ENCODE measurements around the gene BCL2.

BCL2 gene

DNA sequence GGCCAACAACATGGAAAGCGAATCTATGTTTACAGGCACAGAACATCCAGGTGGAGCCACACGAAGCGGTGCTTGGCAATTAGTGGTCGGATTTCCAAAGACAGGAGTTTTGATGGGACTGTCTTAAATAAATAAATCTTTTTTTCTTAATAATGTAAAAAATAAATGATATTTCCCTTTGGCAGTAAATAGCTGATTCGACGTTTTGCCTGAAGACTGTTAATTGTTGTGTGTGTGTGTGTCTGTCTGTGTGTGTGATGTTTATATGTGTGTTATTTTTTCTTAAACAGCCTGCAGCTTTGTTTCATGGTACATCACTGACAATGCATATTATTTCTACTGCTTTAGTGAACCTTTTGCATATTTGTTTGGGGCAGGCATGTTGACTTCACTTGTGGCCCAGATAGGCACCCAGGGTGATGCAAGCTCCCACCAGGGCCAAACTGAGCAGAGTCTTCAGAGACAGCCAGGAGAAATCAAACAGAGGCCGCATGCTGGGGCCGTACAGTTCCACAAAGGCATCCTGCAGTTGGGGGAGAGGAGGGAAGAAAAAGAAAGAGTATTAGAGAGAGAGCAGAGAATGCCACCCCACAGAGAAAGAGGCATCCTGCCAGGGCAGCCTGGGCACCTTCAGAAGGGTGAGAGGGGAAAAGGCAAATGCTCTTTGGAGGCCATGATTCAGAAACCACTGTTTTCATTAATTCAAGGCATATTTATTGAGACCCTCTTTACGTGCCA is 191.2 kb downstream of the BCL2 start:
- H3K4me3 ChIP-seq (ENCODE audit: low read length): no peak overlapping the region
- no peak overlapping the region for H2AFZ ChIP-seq (ENCODE audit: low read depth, low read length)
- H3K27me3 ChIP-seq (ENCODE audit: low read depth, low read length): no peaks in the 10 kb centered on the region
- H4K20me1 ChIP-seq (ENCODE audit: insufficient read depth, low read length): peaks cover 48% of the 10 kb centered on the region
- H3K27ac ChIP-seq (ENCODE audit: low read length): no peak overlapping the region
- peaks cover 40% of the 10 kb centered on the region for H3K79me2 ChIP-seq (ENCODE audit: low read length)
- no peak overlapping the region for H3K9ac ChIP-seq (ENCODE audit: low read length)
- H3K4me1 ChIP-seq (ENCODE audit: low read length): peaks cover 23% of the 10 kb centered on the region
- no peak overlapping the region for H3K4me2 ChIP-seq (ENCODE audit: low read length)
- no peaks in the 10 kb centered on the region for H3K9me3 ChIP-seq (ENCODE audit: insufficient read depth, low read length)
- H3K36me3 ChIP-seq (replicated peaks; ENCODE audit: low read depth, low read length): peaks cover 42% of the 10 kb centered on the region
- TF ChIP-seq EZH2phosphoT487 (IDR thresholded peaks at IDR 0.05; ENCODE audit: low read depth): no peak
- TF ChIP-seq, protein P1, sequence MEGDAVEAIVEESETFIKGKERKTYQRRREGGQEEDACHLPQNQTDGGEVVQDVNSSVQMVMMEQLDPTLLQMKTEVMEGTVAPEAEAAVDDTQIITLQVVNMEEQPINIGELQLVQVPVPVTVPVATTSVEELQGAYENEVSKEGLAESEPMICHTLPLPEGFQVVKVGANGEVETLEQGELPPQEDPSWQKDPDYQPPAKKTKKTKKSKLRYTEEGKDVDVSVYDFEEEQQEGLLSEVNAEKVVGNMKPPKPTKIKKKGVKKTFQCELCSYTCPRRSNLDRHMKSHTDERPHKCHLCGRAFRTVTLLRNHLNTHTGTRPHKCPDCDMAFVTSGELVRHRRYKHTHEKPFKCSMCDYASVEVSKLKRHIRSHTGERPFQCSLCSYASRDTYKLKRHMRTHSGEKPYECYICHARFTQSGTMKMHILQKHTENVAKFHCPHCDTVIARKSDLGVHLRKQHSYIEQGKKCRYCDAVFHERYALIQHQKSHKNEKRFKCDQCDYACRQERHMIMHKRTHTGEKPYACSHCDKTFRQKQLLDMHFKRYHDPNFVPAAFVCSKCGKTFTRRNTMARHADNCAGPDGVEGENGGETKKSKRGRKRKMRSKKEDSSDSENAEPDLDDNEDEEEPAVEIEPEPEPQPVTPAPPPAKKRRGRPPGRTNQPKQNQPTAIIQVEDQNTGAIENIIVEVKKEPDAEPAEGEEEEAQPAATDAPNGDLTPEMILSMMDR (IDR thresholded peaks at IDR 0.05; ENCODE audit: low read depth, low read length): no peak

DNA sequence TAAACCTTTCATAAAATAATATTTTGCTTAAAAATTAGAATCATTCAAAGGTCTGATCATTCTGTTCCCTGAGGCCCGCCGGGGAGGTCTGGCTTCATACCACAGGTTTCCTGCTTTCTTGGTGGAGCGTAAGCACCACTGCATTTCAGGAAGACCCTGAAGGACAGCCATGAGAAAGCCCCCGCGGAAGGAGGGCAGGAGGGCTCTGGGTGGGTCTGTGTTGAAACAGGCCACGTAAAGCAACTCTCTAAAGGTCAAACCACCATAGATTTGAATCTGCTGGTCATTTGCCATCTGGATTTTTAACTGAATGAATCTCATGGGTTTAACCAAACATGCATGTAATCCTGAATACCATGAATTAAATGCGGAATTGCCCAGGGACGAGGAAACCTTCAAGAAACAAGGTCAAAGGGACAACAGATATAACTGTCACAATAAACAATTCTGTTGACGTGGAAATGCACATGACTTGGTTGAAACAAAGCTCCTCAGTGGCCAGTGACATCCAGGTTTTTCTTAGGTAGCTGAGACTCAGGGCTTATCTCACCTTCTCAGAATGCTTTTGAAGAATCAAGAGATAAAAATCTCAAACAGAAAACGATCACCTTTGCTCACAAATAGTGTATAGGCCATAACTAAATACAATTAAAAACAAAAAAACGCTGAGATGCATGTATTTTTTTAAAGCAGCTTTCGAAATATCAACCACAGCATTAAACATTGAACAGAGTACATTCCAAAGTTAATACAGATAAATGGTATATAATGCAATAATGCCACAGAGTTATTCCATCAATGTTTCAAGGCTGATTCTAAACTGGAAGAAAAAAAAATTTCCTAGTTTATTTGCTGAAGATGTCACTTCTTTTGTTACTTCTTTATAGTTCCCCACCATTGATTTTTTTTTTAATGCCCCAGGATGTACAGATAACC is 193.2 kb downstream of the BCL2 start:
- TF ChIP-seq, protein P1 (IDR thresholded peaks at IDR 0.05; ENCODE audit: low read depth, low read length): no peak
- Histone ChIP-seq H3K4me1 (ENCODE audit: low read length) (peaks cover 7% of the 10 kb centered on the region), H3K9ac (ENCODE audit: low read length) (no peak overlapping the region), H3K36me3 (replicated peaks; ENCODE audit: low read depth, low read length) (peaks cover 54% of the 10 kb centered on the region), H3K4me3 (ENCODE audit: low read length) (no peak overlapping the region), H3K4me2 (ENCODE audit: low read length) (no peak overlapping the region), H2AFZ (ENCODE audit: low read depth, low read length) (no peak overlapping the region), H3K27me3 (ENCODE audit: low read depth, low read length) (no peaks in the 10 kb centered on the region), H4K20me1 (ENCODE audit: insufficient read depth, low read length) (peaks cover 32% of the 10 kb centered on the region), H3K27ac (ENCODE audit: low read length) (no peak overlapping the region), H3K9me3 (ENCODE audit: insufficient read depth, low read length) (no peaks in the 10 kb centered on the region), H3K79me2 (ENCODE audit: low read length) (peaks cover 20% of the 10 kb centered on the region)

DNA sequence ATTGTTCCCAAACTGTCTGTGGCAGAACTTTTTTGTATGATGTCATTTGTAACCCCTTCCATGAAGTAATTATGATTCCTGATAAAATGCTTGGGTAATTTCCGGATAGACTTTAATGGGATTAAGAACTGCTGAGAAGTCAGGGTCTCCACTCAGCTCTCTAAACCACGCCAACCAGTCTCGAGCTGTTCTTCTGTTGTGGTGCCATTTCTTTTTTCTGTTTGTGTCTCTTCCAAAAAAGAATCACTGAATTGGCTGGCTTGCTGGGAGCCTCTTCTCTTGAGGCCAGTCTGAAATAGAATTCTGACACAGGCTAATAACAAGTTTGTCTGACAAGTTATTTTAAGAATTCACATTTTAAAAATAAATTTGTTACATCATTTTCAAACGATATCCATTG is 198.9 kb downstream of the BCL2 start:
- Histone ChIP-seq H3K4me2 (ENCODE audit: low read length) (no peak overlapping the region), H3K27me3 (ENCODE audit: low read depth, low read length) (peaks cover 8% of the 10 kb centered on the region), H4K20me1 (ENCODE audit: insufficient read depth, low read length) (no peaks in the 10 kb centered on the region), H3K4me3 (ENCODE audit: low read length) (no peak overlapping the region), H3K9ac (ENCODE audit: low read length) (no peak overlapping the region), H3K27ac (ENCODE audit: low read length) (no peak overlapping the region), H3K9me3 (ENCODE audit: insufficient read depth, low read length) (no peaks in the 10 kb centered on the region), H3K79me2 (ENCODE audit: low read length) (no peaks in the 10 kb centered on the region), H3K36me3 (replicated peaks; ENCODE audit: low read depth, low read length) (peaks cover 26% of the 10 kb centered on the region), H3K4me1 (ENCODE audit: low read length) (peaks cover 11% of the 10 kb centered on the region), H2AFZ (ENCODE audit: low read depth, low read length) (no peak overlapping the region)
- TF ChIP-seq, protein P1 (IDR thresholded peaks at IDR 0.05; ENCODE audit: low read depth, low read length): no peak
- TF ChIP-seq EZH2phosphoT487 (IDR thresholded peaks at IDR 0.05; ENCODE audit: low read depth): no peak

DNA sequence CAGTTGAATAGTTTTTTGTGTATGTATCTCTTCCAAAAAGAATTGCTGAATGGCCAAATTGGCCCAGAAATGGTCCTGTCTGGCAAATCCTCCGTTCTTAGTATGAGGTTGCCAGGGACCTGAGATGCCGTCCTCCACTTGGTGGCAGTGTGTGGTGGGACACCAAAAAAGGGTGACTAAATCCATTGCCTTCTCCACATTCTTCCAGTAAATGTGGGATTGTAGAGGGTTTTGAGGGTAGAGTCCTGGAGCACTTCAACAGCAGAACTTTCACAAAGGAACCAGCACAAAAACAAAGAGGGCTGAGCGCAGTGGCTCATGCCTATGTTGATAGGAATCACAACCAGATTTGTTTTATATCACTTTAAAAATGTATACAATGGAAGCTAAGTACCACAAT is 199.9 kb downstream of the BCL2 start:
- Histone ChIP-seq H3K4me2 (ENCODE audit: low read length) (no peak overlapping the region), H3K9ac (ENCODE audit: low read length) (no peak overlapping the region), H3K79me2 (ENCODE audit: low read length) (no peaks in the 10 kb centered on the region), H3K27me3 (ENCODE audit: low read depth, low read length) (peaks cover 10% of the 10 kb centered on the region), H3K9me3 (ENCODE audit: insufficient read depth, low read length) (no peaks in the 10 kb centered on the region), H3K27ac (ENCODE audit: low read length) (no peak overlapping the region), H4K20me1 (ENCODE audit: insufficient read depth, low read length) (no peaks in the 10 kb centered on the region), H3K4me1 (ENCODE audit: low read length) (peaks cover 11% of the 10 kb centered on the region), H3K36me3 (replicated peaks; ENCODE audit: low read depth, low read length) (peaks cover 21% of the 10 kb centered on the region), H2AFZ (ENCODE audit: low read depth, low read length) (no peak overlapping the region), H3K4me3 (ENCODE audit: low read length) (no peak overlapping the region)
- TF ChIP-seq EZH2phosphoT487 (IDR thresholded peaks at IDR 0.05; ENCODE audit: low read depth): no peak
- TF ChIP-seq, protein P1 (IDR thresholded peaks at IDR 0.05; ENCODE audit: low read depth, low read length): peak; percentile 96
